Stimulated activated CD4-positive, alpha-beta T cell treated with anti-CD3 and anti-CD28 coated beads, Interleukin-4, amount 100 ng/mL, for 24 hours (primary cell): ENCODE measurements around the gene SMG5.
A peak's percentile ranks its signal among the peaks of the same experiment; 100 is the strongest.

Source experiments
- DNase-seq: peaks from one replicate; pipeline ENCODE4 v3.0.0-alpha.2; 2020

SMG5 gene

DNA sequence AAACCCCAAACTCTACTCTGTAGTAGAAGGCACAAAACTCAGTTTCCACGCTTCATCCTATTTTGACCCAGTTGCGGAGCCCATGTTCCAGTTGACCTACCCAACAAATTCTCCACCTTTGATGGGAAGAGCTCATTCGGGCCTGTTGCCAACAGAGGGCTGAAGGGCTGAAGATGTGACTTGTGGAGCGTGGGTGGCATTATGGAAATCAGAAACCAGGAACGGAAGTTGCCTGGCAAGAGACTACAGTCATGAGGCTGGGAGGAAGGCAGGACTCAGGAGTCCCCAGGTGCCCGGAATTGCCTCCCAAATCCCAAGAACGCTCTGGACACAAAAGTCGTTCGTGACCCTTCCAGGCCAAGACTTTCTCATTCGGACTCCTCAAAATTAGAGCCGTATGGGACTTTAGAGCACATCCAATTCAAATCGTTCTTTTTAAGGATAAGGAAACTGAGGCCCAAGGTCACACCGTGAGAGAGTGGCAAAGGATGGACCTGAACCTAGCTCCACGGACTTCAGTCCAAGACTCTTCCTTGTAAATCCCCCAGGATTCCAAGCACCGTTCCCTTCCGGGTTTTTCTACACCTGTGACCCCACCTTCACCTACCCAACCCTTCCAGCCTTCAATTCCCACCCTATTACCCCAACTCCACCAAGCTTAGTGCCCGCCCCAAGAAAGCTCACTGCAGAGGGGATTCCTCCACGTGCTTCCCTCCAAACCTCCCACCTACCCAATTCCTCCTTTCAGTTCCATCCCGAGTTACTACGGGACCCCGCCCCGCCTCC, 739 bp downstream of the SMG5 start:
- DNase-seq: peak; percentile 39

DNA sequence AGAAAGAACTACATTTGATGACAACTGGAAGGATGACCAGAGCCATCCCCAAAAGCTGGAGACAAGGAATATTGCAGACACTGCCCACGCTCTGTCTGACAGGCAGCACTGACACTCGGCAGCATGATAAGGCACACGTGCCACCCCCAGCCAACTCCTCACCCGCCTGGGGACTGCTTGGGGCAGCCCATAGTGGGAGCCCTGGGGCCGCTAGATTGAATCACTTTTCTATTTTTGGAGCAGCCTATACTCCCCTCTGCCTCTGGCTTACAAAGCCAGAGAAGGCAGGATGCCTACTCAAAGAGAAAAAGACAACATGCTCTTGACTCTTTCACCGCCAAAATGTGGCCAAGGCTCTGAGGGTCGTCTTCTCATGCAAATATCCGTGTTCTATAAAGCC, 1.3 kb downstream of the SMG5 start:
- peak; percentile 63 for DNase-seq

DNA sequence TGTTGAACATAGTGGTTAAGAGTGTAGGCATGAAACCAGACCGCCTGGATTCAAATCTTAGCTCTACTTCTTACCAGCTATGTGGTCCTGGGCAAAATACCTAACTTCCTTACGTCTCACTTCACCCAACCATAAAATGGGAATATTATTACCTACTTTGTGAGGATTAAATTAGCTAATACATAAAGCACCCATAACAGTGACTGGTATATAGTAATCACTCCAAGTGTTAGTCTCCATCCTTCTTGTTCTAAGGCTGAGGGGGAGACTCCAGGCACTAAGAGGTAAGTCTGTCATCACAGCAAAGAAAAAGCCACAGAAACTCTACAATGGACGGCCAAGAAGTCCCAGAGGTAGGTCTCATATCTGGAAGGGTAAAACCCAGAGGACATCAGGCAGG, 2.8 kb downstream of the SMG5 start:
- DNase-seq: no peak

GRCh38 chr1:156276966-156277381, 5.7 kb downstream of the SMG5 start:
- DNase-seq: no peak

DNA sequence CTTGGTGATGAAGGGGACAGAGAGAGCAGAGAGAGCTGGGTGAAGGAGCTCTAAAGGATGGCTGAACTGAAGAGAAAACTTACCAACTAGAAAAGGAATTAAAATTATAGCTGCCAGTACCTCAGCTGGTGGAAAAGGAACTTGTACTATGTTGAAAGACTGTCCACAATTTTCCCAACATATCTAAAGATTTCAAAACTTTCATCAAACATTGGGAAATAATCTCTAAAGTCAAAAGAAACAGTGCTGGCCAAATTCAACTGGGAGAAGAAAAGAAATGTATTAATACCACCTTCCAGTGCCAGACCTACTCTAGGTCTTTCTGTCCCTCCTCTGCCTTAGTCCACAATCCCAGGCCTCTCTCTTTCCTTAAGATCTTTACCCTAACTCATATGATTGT, 6.1 kb downstream of the SMG5 start:
- no peak for DNase-seq

GRCh38 chr1:156270314-156270713, 12.3 kb downstream of the SMG5 start:
- no peak for DNase-seq

GRCh38 chr1:156268336-156268735, 14.3 kb downstream of the SMG5 start:
- no peak for DNase-seq

- DNase-seq: no peak
Observed at GRCh38 chr1:156266051-156266450, 16.6 kb downstream of the SMG5 start.

DNA sequence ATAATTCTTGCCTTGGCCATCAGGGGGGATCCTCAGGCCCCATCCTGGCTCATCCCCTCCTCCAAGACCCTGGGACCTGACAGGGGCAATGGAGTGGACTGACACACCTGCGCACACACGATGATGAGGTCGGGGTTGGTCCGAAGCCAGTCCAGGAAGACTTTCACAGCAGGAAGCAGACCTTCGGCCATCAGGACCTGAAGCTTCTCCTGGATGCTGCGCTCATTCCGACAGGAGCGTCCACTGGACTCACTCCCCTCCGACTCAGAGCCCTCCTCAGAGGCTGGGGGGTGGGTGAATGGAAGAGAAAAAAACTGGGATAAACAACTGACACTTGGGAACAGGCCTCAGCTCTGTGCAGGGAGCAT, 19.4 kb downstream of the SMG5 start:
- no peak for DNase-seq

- peak; percentile 28 for DNase-seq
Observed at GRCh38 chr1:156262461-156263287, 20.0 kb downstream of the SMG5 start.

DNA sequence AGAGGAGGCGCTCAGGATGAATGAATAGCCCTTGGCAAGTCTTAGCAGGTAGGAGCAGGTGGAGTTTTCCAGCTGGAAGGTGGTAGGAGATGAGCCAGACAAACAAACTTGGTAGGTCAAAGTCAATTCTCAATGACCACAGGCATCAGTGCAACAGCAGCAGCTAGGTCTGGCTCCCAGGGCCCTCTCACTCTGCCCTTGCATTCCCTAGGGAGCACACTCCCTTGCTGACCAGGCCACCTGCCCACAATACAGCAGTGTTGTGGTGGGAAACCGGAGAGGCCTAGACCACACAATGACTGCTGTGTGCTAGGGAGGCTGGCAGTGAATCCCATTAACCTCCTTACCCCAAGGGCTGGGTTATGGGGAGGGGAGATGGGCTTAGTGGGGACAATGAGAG, 21.7 kb downstream of the SMG5 start:
- DNase-seq: no peak

- DNase-seq: no peak
Observed at GRCh38 chr1:156259805-156260204, 22.8 kb downstream of the SMG5 start.

DNA sequence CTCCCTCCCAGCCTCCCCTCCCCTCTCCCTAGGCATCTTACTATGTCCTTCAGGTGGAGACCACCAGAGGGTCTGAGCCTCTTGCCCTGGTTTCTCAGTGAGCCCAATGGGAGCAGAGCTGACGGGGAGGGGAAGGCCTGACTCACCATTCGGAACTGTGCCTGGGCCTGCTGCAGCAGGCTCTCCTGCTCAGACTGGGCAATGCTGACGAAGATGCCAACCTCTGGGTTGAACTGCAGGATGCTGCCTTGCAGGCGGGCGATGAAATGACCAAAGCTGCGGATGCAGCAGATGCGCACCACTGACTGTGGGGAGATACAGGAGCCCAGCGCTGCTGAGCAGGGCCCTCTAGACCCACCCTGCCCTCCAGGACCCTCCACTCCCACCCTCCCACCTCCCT, 23.8 kb downstream of the SMG5 start:
- no peak for DNase-seq

DNA sequence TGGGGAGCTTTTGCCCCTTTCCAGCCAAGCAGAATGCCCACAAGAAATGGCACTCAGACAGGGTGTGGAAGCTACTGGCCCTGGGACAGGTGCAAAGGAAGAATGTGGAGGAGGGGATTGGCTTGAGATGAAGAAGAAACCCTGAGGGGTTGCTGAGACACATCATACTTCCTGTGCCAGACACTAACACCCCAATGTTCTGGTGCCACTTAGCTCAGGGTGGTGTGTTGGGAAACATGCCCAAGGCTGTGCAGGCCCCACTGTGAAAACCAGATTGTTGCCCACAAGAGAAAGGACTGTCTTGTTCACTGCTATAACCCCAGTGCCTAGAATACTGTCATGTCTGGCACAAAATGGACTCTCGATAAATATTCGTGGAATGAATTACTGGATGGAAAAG, 24.9 kb downstream of the SMG5 start:
- DNase-seq: no peak

DNA sequence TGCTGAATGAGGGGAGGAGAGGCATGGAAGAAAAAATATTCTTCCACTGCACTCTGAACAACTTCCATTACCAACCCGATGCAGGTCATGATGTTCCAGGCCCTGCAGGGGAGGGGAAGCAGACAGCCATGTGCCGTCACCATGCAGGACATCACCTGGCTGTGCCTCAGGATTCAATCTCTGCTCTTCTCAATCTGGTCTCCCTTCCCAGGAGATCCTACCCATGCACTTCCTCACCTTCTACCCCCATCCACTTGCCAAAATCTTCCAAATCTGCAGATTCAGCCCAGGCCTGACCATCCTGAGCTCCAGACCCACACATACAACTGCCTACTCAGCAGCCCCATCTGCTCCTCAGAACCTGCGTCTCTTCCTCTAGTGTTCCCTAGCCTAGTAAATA, 29.0 kb downstream of the SMG5 start:
- DNase-seq: no peak

- no peak for DNase-seq
Observed at GRCh38 chr1:156251527-156251926, 31.1 kb downstream of the SMG5 start.

GRCh38 chr1:156249593-156249992, 33.0 kb downstream of the SMG5 start:
- no peak for DNase-seq

GRCh38 chr1:156248323-156248683, 34.3 kb downstream of the SMG5 start:
- no peak for DNase-seq

GRCh38 chr1:156247460-156248322, 34.9 kb downstream of the SMG5 start, which contains the start of gene PAQR6:
Gene PAQR6, minus strand, starts transcription at chr1:156248056. Its CDS starts 1,325 bp downstream, at chr1:156246731.
- DNase-seq: no peak

GRCh38 chr1:156246781-156247459, 35.7 kb downstream of the SMG5 start:
- no peak for DNase-seq

- DNase-seq: no peak
Observed at GRCh38 chr1:156246241-156246780, 36.3 kb downstream of the SMG5 start.

- DNase-seq: peak; percentile 39
Observed at GRCh38 chr1:156245451-156246232, 37.0 kb downstream of the SMG5 start.
